BE2C (cell line): ENCODE measurements around the gene EVA1C.

Source experiments
- DNase-seq: peaks from one replicate; pipeline ENCODE4 v3.0.0-alpha.2; 2020
- H3K27me3 ChIP-seq: fragments of 250-450 bp; sonication (Bioruptor Pico); 2 replicates; pipeline ENCODE4 v1.5.1; 2020; ENCODE audit warnings: mild to moderate bottlenecking
- H3K36me3 ChIP-seq: fragments of 250-450 bp; sonication (Bioruptor Pico); 2 replicates; pipeline ENCODE4 v1.5.1; 2020; ENCODE audit warnings: mild to moderate bottlenecking
- H3K4me1 ChIP-seq: fragments of 250-450 bp; sonication (Bioruptor Pico); 2 replicates; pipeline ENCODE4 v1.5.1; 2020
- H3K4me3 ChIP-seq: 2 replicates; pipeline ENCODE4 v1.5.1; 2011; ENCODE audit warnings: low read depth, low read length
- H3K9me3 ChIP-seq: fragments of 250-450 bp; sonication (Bioruptor Pico); 2 replicates; pipeline ENCODE4 v1.5.1; 2020
- TF ChIP-seq, protein P1 (sequence below): IDR thresholded peaks from 2 replicates; pipeline ENCODE4 v1.5.1; 2012; ENCODE audit warnings: mild to moderate bottlenecking, low read depth, low read length

EVA1C gene

DNA sequence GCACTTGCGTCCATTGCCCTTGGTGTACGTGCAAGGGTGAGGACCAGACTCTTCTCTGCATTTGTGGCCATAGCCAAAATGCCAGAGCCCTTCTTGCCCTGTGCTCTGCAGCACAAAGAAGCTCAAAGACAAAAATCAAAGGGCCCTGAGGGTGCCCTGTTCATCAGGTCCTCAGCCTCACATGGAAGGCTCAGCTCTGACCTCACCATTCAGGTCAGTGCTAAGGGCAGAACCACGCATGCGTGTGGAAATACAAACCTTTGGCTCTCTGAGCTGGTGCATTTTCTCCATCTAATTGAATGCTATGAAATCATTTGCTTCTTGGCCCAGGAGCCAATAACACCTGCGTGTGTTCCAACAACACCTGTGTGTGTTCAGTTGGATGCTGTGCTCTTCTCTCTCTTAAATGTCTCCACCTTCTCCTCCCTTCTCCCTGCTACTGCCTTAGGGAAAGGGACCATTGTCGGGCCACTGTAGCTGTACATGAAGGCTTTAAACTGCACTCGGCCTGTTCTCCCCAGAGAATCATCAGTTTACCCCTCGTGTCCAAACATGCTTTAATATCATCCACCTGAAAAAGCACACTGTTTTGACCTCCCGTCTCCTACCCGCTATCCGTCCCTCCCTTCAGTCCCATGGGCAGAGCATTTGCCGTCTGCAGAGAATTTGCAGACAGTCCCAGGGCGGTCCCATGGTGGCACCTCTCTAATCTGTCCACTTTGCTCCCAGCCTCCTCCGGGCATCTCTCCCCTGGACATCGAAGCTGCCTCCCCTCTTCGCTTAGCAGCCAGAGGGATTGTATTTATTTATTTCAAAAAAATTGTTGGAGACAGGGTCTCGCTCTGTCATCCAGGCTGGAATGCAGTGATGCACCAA is 60.6 kb downstream of the EVA1C start:
- Histone ChIP-seq H3K4me1 (no peaks in the 10 kb centered on the region), H3K4me3 (no peak overlapping the region), H3K27me3 (no peaks in the 10 kb centered on the region), H3K36me3 (no peaks in the 10 kb centered on the region), H3K9me3 (no peaks in the 10 kb centered on the region)
- DNase-seq, result no peak
- TF ChIP-seq, protein P1, sequence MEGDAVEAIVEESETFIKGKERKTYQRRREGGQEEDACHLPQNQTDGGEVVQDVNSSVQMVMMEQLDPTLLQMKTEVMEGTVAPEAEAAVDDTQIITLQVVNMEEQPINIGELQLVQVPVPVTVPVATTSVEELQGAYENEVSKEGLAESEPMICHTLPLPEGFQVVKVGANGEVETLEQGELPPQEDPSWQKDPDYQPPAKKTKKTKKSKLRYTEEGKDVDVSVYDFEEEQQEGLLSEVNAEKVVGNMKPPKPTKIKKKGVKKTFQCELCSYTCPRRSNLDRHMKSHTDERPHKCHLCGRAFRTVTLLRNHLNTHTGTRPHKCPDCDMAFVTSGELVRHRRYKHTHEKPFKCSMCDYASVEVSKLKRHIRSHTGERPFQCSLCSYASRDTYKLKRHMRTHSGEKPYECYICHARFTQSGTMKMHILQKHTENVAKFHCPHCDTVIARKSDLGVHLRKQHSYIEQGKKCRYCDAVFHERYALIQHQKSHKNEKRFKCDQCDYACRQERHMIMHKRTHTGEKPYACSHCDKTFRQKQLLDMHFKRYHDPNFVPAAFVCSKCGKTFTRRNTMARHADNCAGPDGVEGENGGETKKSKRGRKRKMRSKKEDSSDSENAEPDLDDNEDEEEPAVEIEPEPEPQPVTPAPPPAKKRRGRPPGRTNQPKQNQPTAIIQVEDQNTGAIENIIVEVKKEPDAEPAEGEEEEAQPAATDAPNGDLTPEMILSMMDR, result no peak

DNA sequence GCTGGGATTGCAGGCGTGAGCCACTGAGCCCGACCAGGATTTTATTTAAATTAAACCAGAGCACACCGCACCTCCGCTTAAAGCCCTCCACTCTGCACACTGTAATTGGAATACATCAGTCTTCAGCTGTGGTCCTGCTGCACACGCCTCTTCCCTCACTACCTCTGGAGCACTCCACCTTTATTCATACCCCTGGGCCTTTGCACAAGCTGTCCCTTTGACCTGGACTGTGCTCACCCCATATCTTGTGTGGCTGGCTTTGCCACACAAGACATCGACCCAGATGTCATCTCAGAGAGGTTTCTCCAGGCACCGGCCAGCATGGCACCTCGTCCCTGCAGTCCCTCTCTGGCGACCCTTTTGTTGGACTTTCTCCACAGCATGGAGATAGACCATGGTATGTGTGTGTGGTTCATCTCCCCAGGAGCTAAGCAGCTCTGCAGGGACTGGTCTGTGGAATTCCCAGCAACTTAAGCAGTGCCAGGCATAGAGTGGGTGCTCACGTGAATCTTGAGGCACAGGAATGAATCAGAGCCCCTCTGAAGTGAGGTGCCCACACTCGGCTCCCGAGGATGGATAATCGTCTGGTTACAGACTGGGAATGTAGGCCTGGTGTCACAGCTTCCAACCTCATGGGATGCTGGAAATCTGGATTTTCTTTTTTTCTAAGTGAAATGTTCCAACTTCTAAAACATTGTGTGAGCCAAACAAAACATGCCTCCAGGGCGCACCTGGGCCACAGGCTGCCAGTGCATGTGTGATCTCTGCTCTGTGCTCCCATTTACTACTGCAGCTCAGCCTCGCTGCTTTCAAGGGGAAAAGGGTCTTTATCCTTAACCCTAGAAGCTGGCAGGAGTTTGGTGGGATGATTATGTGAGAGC is 61.9 kb downstream of the EVA1C start:
- Histone ChIP-seq H3K27me3 (no peaks in the 10 kb centered on the region), H3K4me3 (no peak overlapping the region), H3K9me3 (no peaks in the 10 kb centered on the region), H3K4me1 (no peaks in the 10 kb centered on the region), H3K36me3 (no peaks in the 10 kb centered on the region)
- DNase-seq, result no peak
- TF ChIP-seq, protein P1, result no peak

DNA sequence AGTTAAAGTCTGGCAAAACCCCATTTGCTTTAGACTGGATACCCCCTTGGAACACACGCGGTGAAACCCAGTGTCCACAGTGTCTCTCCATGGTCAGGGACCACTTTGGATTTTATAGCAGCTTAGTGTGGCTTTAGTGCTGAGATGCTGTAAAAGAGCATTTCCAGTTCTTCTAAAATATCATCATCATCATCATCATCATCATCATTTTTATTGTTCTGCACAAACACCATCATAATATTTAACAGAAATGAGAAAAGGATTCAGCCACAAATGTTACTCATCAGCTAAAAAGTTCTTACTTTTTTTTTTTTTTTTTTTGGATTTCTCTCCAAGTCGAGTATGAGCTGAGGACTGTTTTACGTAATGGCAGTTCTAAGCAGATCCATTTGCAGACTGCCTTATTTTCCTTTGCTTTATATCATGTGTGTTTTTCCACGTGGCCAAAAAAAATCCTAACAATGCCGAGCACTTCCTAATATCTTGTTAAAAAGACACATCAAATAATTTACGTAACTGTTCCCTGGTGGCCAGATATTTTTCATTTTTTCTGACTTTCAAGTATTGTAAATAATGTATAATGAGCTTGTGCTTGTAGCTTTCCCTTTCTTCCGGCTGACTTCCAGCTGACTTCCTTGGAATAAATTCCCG is 62.8 kb downstream of the EVA1C start:
- H3K9me3 ChIP-seq, result no peaks in the 10 kb centered on the region
- no peaks in the 10 kb centered on the region for H3K4me1 ChIP-seq
- H3K27me3 ChIP-seq, result no peaks in the 10 kb centered on the region
- no peak overlapping the region for H3K4me3 ChIP-seq
- no peaks in the 10 kb centered on the region for H3K36me3 ChIP-seq
- DNase-seq, result no peak
- TF ChIP-seq, protein P1, result no peak

DNA sequence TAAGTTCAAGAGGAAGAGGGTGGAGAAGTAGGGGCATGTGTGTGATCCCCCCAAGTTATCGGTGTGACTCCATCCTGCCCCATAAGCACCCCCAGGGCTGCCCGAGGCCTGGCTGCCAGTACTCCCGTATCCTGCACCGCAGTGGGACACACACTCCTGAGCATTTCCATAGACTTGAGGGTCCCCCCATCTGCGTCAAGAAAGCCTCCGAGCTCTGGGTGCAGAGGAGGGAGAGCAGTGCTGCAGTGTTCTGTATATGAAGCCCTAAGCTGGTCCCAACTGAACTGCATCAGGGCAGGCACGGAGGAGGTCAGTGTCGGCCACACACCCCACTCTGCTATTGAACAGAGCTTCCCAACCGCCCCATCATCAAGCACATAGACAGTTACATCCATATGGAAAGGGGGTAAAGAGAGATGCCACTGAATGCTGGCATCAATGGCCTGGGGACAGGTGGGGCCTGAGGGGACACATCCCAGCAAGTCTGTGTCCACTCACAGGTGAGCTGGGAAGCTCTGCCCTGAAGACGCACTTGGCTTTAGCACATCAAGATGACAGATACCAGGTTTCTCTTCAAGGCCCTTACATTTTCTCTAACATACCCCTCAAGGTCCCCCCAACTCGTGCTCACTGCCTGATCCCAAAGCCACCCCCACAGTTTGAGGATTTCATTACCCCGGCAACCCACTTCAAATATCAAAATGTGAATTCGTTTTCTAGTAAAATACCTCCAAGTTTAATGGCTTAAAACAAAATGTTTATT is 64.3 kb downstream of the EVA1C start:
- Histone ChIP-seq H3K9me3 (no peaks in the 10 kb centered on the region), H3K27me3 (no peaks in the 10 kb centered on the region), H3K4me1 (no peaks in the 10 kb centered on the region), H3K36me3 (no peaks in the 10 kb centered on the region), H3K4me3 (no peak overlapping the region)
- DNase-seq, result no peak
- TF ChIP-seq, protein P1, result no peak

DNA sequence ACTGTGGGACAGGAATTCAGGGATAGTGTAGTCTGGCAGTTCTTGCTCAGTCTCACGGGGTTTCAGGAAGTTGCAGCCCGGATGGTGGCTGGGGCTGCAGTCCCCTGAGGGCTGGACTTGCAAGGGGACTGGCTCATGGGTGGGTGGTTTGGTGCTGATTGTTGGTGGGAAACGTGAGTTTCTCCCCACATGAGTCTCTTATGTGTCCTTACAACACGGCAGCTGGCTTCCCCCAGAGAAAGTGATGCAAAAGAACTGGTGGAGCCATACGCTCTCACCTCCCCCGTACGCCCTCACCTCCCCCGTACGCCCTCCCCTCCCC is 64.9 kb downstream of the EVA1C start:
- no peaks in the 10 kb centered on the region for H3K4me1 ChIP-seq
- no peaks in the 10 kb centered on the region for H3K9me3 ChIP-seq
- no peaks in the 10 kb centered on the region for H3K36me3 ChIP-seq
- no peak overlapping the region for H3K4me3 ChIP-seq
- TF ChIP-seq, protein P1, result no peak
- DNase-seq, result no peak
- no peaks in the 10 kb centered on the region for H3K27me3 ChIP-seq
